Adipocyte (in vitro differentiated cells): Measurements from ENCODE around the gene CDC42.
"Not testable (repeated sequence)": the region's sequence is repeated elsewhere in the genome, so short reads cannot be mapped to it uniquely, and the experiment has no call there.

Experiments used
- DNase-seq: peaks from one replicate; pipeline ENCODE4 v3.0.0-alpha.2; 2015; ENCODE audit warnings: low read depth
- H3K27me3 ChIP-seq: replicated peaks from 2 replicates; pipeline ENCODE4 v1.7.0; 2013; ENCODE audit warnings: mild to moderate bottlenecking, low read length, moderate library complexity; ENCODE audit not compliant: control insufficient read depth, insufficient read depth
- H3K36me3 ChIP-seq: 2 replicates; pipeline ENCODE4 v1.7.0; 2013; ENCODE audit warnings: low read length, mild to moderate bottlenecking, moderate library complexity; ENCODE audit not compliant: control insufficient read depth, insufficient read depth, severe bottlenecking
- H3K4me1 ChIP-seq: 2 replicates; pipeline ENCODE4 v1.7.0; 2013; ENCODE audit warnings: mild to moderate bottlenecking, low read length, moderate library complexity; ENCODE audit not compliant: control insufficient read depth, insufficient read depth
- H3K4me3 ChIP-seq: 2 replicates; pipeline ENCODE4 v1.7.0; 2013; ENCODE audit warnings: mild to moderate bottlenecking, low read length, moderate library complexity
- H3K9ac ChIP-seq: 2 replicates; pipeline ENCODE4 v1.7.0; 2013; ENCODE audit warnings: mild to moderate bottlenecking, low read length, moderate library complexity
- H3K9me3 ChIP-seq: 2 replicates; pipeline ENCODE4 v1.7.0; 2013; ENCODE audit warnings: mild to moderate bottlenecking, low read length, moderate library complexity; ENCODE audit not compliant: control insufficient read depth

Gene CDC42

DNA sequence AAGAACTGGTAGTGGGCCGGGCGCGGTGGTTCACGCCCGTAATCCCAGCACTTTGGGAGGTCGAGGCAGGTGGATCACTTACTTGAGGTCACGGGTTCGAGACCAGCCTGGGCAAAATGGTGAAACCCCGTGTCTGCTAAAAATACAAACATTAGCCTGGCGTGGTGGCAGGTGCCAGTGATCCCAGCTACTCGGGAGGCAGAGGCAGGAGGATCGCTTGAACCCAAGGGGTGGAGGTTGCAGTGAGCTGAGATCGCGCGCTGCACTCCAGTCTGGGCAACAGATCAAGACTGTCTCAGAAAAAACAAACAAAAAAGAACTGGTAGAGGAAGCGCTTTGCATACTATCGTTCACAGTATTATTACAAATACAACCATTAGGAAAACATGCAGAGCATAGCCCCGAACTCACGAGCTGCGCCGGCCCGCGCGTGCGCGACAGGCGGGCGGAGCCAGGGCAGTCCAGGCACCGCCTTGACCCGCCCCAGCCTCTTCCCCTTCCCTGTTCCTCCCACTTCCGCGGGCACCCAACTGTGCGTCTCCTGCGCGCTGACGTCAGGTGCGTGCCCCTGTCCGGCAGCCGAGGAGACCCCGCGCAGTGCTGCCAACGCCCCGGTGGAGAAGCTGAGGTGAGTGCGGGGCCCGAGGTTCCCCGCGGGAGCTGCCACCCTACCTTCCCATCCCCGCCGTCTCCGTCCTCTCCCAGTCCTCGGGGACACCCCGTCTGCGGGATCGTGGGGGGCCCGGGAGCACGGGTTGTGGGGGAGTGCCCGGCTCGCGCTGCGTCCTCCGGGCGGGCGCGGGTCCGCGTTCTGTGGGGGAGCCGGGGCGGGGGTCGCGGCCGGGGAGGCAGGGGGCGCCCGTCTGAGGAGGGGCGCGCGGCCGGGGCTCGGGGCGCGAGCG lies at the start of gene CDC42:
TSS of gene CDC42 (plus strand) at position 595 of the 902 bp plus-strand sequence. CDS start 25,770 bp downstream, outside the sequence.
- Histone ChIP-seq H3K36me3 (peaks cover under 1% of the 10 kb centered on the region), H3K4me3 (peak within 1 kb of the TSS; percentile 97), H3K9ac (peak within 1 kb of the TSS; percentile 91), H3K4me1 (peaks cover 49% of the 10 kb centered on the region), H3K27me3 (no peaks in the 10 kb centered on the region), H3K9me3 (no peaks in the 10 kb centered on the region)
- DNase-seq = peak; percentile 98

- H3K4me3 ChIP-seq, H3K9ac ChIP-seq, DNase-seq: not testable (repeated sequence)
Observed at GRCh38 chr1:22002875-22003274, 49.6 kb upstream of the CDC42 start.

DNA sequence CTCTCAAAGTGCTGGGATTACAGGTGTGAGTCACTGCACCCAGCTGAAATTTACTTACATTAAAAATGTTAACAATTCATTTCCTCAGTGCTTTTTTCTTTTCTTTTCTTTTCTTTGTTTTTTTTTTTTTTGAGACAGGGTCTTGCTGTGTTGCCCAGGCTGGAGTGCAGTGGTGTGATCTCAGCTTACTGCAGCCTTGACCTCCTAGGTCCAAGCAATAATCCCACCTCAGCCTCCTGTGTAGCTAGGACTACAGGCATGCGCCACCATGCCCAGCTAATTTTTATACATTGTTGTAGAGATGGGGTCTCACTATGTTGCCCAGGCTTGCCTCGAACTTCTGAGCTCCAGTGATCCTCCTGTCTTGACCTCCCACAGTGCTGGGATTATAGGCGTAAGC lies 48.5 kb upstream of the CDC42 start:
- H3K27me3 ChIP-seq, H3K36me3 ChIP-seq, H3K9ac ChIP-seq, H3K4me3 ChIP-seq, DNase-seq, H3K4me1 ChIP-seq, H3K9me3 ChIP-seq: not testable (repeated sequence)

More at GRCh38 chr1:22002875-22003274, 49.6 kb upstream of the CDC42 start:
- H3K27me3 ChIP-seq, H3K4me1 ChIP-seq, H3K36me3 ChIP-seq, H3K9me3 ChIP-seq: not testable (repeated sequence)

- DNase-seq = peak; percentile 46
- not testable (repeated sequence) for H3K4me1 ChIP-seq, H3K9me3 ChIP-seq, H3K27me3 ChIP-seq, H3K36me3 ChIP-seq, H3K9ac ChIP-seq, H3K4me3 ChIP-seq
Observed at GRCh38 chr1:22005261-22006149, 47.0 kb upstream of the CDC42 start.

DNA sequence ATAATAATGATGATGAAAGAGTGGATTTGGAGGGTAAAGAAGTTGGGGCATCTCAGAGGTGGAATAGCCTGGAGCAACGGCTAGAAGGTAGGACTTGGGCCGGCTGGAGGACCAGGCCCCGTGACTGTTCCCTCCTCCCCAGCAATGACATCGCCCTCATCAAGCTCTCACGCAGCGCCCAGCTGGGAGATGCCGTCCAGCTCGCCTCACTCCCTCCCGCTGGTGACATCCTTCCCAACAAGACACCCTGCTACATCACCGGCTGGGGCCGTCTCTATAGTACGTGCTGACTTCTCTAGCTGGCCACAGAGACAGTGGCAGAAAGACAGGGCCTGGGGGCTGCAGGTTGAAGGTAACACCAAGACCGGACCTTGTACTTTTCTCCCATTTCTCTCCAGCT lies 45.8 kb upstream of the CDC42 start:
- H3K27me3 ChIP-seq, H3K9me3 ChIP-seq, H3K9ac ChIP-seq, DNase-seq, H3K4me3 ChIP-seq, H3K36me3 ChIP-seq, H3K4me1 ChIP-seq: not testable (repeated sequence)

- not testable (repeated sequence) for H3K27me3 ChIP-seq, H3K9me3 ChIP-seq, H3K36me3 ChIP-seq, H3K9ac ChIP-seq, H3K4me1 ChIP-seq, H3K4me3 ChIP-seq, DNase-seq
Observed at GRCh38 chr1:22007262-22007661, 45.2 kb upstream of the CDC42 start.

- not testable (repeated sequence) for H3K36me3 ChIP-seq, H3K9ac ChIP-seq, H3K27me3 ChIP-seq, H3K9me3 ChIP-seq, H3K4me1 ChIP-seq, DNase-seq, H3K4me3 ChIP-seq
Observed at GRCh38 chr1:22009566-22009965, 42.9 kb upstream of the CDC42 start.

DNA sequence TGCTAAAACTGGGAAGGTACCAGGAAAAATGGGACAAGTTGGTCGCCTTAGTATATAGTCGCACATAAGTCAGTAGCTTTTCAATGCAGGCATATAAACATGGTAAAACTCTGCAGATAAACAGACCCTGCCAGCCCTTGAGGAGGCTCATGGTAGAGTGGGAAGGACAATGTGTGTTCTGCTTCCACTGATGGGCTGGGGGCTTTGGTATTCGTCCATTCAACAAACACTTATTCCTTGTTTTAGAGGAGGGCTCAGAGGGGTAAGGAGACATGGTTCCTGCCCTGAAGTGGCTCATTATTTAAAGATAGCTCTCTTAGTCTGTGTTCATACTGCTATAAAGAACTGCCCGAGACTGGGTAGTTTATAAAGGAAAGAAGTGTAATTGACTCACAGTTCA lies 39.8 kb upstream of the CDC42 start:
- H3K9ac ChIP-seq, H3K4me1 ChIP-seq, H3K36me3 ChIP-seq, H3K9me3 ChIP-seq, DNase-seq, H3K27me3 ChIP-seq, H3K4me3 ChIP-seq: not testable (repeated sequence)

DNA sequence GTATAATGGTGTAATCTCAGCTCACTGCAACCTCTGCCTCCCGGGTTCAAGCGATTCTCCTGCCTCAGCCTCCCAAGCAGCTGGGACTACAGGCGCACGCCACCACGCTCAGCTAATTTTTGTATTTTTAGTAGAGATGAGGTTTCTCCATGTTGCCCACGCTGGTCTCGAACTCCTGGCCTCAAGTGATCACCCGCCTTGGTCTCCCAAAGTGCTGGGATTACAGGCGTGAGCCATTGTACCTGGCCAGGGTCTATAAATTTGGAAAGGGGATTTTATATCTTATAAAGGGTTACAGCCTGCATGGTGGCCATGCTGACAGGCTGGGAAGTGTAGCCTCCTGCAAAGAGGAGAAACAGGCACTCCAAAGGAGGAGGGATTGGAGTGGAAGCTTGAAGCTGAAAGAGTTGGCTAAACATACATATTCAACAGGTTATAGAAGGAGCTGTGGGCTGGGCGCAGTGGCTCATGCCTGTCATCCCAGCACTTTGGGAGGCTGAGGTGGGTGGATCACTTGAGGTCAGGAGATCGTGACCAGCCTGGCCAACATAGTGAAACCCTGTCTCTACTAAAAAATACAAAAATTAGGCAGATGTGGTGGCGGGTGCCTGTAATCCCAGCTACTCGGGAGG lies 37.8 kb upstream of the CDC42 start:
- H3K4me3 ChIP-seq = not testable (repeated sequence)
- peaks cover 13% of the 10 kb centered on the region for H3K4me1 ChIP-seq

GRCh38 chr1:22018583-22019559 lies 33.6 kb upstream of the CDC42 start:
- peak; percentile 36 for DNase-seq
- peak overlapping the region; percentile 29 for H3K4me3 ChIP-seq

More for the DNA sequence above, 37.8 kb upstream of the CDC42 start:
- H3K27me3 ChIP-seq, DNase-seq, H3K9me3 ChIP-seq, H3K36me3 ChIP-seq, H3K9ac ChIP-seq: not testable (repeated sequence)

More at GRCh38 chr1:22018583-22019559, 33.6 kb upstream of the CDC42 start:
- Histone ChIP-seq H3K9ac (peak overlapping the region; percentile 68), H3K36me3 (no peaks in the 10 kb centered on the region), H3K27me3 (no peaks in the 10 kb centered on the region), H3K4me1 (peaks cover 19% of the 10 kb centered on the region), H3K9me3 (no peaks in the 10 kb centered on the region)
